Activated CD4-positive, CD25-positive, alpha-beta regulatory T cell treated with anti-CD3 and anti-CD28 coated beads, Interleukin-2, amount 50 U/mL, for 16 hours (primary cell): ENCODE data around the gene B4GALNT4.
"Not testable (repeated sequence)": the region's sequence is repeated elsewhere in the genome, so short reads cannot be mapped to it uniquely, and the experiment has no call there.

ENCODE experiments used
- DNase-seq: peaks from one replicate; pipeline ENCODE4 v3.0.0-alpha.2; 2020; ENCODE audit warnings: low read depth, low spot score

The B4GALNT4 gene

GRCh38 chr11:369336-370018, at the start of gene B4GALNT4:
B4GALNT4 (plus strand) TSS chr11:369499; CDS start chr11:369804, 305 bp downstream.
- no peak for DNase-seq

- DNase-seq: not testable (repeated sequence)
These were observed 49.4 kb upstream of the B4GALNT4 start for GRCh38 chr11:319888-320273.

GRCh38 chr11:324156-324555, 45.1 kb upstream of the B4GALNT4 start:
- no peak for DNase-seq

- not testable (repeated sequence) for DNase-seq
These were observed 44.4 kb upstream of the B4GALNT4 start for GRCh38 chr11:324593-325517.

GRCh38 chr11:325796-326591, 43.3 kb upstream of the B4GALNT4 start:
- DNase-seq: no peak

GRCh38 chr11:326592-326841, 42.8 kb upstream of the B4GALNT4 start:
- no peak for DNase-seq

GRCh38 chr11:326842-327580, 42.3 kb upstream of the B4GALNT4 start:
- DNase-seq: no peak

- DNase-seq: no peak
These were observed 41.7 kb upstream of the B4GALNT4 start for GRCh38 chr11:327581-327923.

- no peak for DNase-seq
These were observed 41.3 kb upstream of the B4GALNT4 start for GRCh38 chr11:328012-328411.

GRCh38 chr11:328516-329100, 40.7 kb upstream of the B4GALNT4 start:
- not testable (repeated sequence) for DNase-seq

- DNase-seq: no peak
These were observed 39.4 kb upstream of the B4GALNT4 start for GRCh38 chr11:329886-330253.

- no peak for DNase-seq
These were observed 39.0 kb upstream of the B4GALNT4 start for GRCh38 chr11:330307-330693.

- DNase-seq: no peak
These were observed 38.5 kb upstream of the B4GALNT4 start for GRCh38 chr11:330694-331357.

GRCh38 chr11:331358-332060, 37.8 kb upstream of the B4GALNT4 start:
- DNase-seq: no peak

GRCh38 chr11:332651-333480, 36.4 kb upstream of the B4GALNT4 start:
- no peak for DNase-seq

- DNase-seq: not testable (repeated sequence)
These were observed 35.6 kb upstream of the B4GALNT4 start for GRCh38 chr11:333616-334263.

GRCh38 chr11:334264-334994, 34.9 kb upstream of the B4GALNT4 start:
- DNase-seq: no peak
